ENCODE results near the gene PDLIM5.

DNA sequence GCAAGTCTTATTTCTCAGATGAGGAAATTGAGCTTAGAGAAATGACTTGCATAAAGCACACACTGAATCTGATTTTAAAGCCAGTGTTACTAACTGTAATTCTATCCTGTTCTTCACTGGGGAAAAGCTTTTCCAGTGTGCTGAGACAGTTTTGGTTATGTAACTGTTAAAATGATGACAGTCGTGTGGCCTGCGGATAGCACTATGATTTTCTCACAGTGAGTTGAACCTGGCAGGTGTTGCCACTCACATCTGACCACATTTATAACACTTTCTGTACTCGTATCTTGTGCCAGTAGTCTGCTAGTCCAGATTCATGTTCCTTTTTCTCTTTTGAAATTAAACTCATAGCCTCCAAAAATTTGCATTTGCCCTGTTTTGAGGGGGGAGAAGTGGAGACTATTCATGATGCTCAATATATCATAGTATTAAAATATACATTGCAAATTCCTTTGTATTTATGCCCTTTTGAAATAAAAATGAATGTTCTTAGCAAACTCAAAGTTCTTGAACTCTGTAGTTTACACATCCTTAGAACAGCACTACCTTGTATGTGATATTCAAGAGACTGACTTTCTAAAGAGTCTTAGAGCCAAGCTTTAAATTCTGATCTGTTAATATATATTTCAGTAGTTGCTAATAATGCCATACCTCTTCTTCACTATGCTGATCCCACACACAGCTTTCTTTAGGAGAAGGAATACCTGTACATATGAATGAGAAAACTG is 132.3 kb downstream of the PDLIM5 start:
- TF ChIP-seq TAF1 (IDR thresholded peaks at IDR 0.05; ENCODE audit: borderline replicate concordance, insufficient read depth, low read length) (no peak), POLR2AphosphoS5 (IDR thresholded peaks at IDR 0.05; ENCODE audit: low read depth, low read length) (no peak)
- TF ChIP-seq, protein P1, sequence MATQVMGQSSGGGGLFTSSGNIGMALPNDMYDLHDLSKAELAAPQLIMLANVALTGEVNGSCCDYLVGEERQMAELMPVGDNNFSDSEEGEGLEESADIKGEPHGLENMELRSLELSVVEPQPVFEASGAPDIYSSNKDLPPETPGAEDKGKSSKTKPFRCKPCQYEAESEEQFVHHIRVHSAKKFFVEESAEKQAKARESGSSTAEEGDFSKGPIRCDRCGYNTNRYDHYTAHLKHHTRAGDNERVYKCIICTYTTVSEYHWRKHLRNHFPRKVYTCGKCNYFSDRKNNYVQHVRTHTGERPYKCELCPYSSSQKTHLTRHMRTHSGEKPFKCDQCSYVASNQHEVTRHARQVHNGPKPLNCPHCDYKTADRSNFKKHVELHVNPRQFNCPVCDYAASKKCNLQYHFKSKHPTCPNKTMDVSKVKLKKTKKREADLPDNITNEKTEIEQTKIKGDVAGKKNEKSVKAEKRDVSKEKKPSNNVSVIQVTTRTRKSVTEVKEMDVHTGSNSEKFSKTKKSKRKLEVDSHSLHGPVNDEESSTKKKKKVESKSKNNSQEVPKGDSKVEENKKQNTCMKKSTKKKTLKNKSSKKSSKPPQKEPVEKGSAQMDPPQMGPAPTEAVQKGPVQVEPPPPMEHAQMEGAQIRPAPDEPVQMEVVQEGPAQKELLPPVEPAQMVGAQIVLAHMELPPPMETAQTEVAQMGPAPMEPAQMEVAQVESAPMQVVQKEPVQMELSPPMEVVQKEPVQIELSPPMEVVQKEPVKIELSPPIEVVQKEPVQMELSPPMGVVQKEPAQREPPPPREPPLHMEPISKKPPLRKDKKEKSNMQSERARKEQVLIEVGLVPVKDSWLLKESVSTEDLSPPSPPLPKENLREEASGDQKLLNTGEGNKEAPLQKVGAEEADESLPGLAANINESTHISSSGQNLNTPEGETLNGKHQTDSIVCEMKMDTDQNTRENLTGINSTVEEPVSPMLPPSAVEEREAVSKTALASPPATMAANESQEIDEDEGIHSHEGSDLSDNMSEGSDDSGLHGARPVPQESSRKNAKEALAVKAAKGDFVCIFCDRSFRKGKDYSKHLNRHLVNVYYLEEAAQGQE (IDR thresholded peaks at IDR 0.05; ENCODE audit: insufficient read depth in 1 of 2, low read depth in 2 of 2, low read length in 2 of 2), result no peak
